ENCODE measurements around the gene CETN1.

Gene CETN1

DNA sequence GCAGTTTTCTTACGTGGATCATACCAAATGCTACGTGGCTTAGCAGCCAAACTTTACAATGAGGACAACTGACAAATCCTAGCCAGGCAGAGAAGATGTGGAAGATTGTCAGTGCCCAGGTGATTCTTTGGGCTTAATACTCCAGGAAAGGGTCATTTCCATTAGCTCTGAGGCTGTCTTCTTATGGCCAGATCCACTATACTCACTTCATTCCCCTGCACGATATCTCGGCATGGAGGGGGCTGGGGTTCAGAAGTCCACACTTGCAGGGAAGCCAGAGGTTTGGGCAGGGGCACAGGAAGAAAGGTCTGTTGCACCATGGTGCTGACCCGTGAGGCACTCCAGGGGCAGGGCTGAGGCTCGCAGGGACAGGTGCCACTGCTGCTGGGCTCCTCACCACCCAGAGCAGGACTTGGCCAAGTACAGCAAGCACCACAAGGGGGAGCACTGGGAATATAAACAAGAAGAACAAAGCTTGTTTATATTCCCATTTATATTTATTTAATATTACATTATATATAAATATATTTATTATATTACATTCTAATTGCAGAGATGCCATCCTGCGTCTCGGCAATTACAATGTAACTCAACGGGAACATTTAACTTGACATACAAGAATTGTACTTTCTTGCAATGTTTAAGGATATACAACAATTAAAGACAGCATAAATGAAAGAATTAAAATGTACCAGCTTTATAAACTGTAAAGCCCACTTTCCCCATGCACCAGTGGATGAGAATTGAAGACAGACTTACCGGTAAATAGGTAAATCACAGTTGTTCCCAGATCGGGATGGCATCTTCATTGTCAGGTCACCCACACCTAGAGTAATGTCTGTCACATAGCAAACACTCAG, 43.8 kb downstream of the CETN1 start:
- peak; percentile 85 for DNase-seq (ENCODE audit: low spot score)

DNA sequence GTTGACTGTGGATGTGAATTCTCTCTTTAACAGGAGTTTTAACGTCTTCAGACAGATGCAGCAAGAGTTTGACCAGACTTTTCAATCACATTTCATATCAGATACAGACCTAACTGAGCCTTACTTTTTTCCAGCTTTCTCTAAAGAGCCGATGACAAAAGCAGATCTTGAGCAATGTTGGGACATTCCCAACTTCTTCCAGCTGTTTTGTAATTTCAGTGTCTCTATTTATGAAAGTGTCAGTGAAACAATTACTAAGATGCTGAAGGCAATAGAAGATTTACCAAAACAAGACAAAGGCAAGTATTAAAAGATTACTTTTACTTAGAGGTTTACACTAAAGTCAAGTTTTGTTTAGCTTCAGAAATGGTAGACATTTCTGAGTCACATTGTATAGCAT, 47.1 kb downstream of the CETN1 start:
- DNase-seq (ENCODE audit: low spot score): no peak

DNA sequence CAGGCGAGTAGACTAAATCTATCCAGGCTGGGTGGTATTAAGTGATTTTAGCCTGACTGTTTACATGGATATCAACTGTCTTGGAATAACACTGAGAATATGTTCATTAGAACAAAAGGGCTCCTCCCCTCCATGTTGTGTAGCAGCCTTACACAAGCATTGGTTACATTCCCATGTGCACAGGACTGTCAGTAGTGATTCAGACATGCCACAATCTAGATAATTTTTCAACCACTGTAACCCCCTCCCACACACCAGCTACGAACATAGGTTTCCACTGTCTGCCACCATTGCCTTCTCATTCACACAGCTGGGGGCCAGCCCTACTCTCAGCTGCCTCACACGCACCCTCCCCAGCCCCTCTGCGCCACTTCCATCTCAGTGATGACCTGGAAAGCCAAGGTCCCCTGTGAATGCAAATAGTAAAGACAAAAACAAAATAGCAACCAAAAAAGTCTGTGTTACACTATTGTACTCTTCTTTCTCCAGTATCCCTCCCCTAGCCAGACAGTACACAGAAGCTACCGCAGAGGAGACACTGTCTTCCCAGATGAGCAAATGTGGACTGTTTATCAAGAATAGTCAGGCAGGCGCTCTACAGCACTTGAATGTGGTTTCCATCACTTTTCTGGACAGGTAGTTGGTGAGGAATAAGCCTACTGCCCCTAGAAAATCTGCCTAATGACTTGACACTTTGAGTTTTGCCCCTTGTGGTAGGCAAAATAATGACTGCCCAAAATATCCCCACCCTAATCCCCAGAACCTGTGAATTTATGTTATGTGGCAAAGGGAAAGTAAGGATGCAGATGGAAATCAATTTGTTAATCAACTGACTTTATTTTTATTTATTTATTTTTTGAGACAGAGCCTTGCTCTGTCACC, 49.3 kb downstream of the CETN1 start:
- no peak for DNase-seq (ENCODE audit: low spot score)

DNA sequence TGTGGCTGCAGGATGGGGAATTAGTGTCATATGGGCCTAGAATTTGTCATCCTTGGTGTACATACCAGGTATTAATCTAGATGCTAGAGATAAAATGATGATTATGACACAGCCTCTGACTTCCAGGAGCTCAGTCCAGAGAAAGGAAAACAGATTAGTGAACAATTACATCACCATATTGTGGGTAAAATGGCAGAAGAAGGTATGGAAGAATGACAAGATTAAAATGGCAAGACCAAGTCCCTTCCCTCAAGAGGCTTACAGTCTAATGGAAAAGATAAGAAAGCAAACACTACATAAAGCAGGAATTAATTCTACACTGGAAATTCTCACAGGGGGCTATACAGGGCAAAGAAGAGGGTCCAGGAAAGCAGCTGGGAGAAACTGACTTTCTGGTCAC, 51.4 kb downstream of the CETN1 start:
- no peak for DNase-seq (ENCODE audit: low spot score)
